Measurements from ENCODE around the gene ODAPH. TPM values are rescaled to one million over a fixed set of nuclear protein-coding genes. Genes with fewer than 3 reads are reported as not detected.
"Not testable (repeated sequence)": the region's sequence is repeated elsewhere in the genome, so short reads cannot be mapped to it uniquely, and the experiment has no call there.

ODAPH gene
- total and polyA plus RNA-seq, 2 donors (not counting 1 experiment from before 2014, with no cell fraction given) = not detected

DNA sequence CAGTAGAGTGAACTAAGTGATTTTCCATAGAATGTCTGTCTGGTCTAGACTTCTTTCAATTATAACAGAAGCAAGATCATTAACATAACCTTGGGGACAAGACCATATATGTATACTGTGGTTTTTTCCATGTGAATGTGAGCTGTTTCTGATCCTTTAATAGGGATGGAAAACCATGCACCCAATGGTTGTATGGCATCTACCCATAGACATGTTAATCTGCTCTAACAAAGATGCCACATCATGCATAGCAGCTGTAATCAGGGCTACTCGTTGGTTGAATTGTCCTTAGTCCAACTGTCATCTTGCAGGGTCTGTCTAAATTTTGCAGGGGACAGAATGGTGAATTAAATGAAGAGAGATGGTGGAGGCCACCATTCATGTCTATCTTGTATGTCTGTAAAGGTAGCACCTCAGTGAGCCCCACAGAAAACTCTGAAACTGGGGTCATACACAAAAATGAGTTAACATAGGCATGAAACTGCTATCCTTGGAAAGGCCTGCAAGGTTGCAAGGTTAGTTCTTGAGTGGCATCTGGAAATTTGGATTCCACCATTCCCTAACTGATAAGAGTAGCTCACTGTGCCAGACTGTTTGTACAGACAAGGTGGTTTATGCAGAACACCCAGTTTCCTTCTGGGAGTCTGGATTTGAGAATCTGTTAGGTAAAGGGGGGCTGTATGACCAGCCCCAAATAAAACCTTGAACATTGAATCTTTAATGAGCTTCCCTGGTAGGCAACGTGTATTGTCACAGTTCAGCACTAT is 25.1 kb upstream of the ODAPH start:
- H3K27ac ChIP-seq (ENCODE audit: insufficient read depth, low read length) = no peak overlapping the region

DNA sequence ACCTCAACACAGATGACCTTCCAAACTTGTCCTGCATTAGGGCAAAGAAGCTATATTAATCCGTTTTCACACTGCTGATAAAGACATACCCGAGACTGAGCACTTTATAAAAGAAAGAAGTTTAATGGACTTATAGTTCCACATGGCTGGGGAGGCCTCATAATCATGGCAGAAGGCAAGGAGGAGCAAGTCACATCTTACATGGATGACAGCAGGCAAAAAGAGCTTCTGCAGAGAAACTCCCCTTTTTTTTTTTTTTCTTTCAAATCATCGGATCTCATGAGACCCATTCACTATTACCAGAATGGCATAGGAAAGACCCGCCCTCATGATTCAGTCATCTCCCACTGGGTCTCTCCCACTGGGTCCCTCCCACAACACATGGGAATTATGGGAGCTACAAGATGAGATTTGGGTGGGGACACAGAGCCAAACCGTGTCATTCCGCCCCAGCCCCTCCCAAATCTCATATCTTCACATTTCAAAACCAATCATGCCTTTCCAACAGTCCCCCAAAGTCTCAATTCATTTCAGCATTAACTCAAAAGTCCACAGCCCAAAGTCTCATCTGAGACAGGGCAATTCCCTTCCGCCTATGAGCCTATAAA is 24.2 kb upstream of the ODAPH start:
- not testable (repeated sequence) for H3K36me3 ChIP-seq (ENCODE audit: control insufficient read depth, insufficient read depth, low read length); H3K4me3 ChIP-seq (replicated peaks in 1 of 4; ENCODE audit: control extremely low read depth in 1 of 4, insufficient read depth in 1 of 4, low read depth in 3 of 4, low read length in 4 of 4); H3K4me1 ChIP-seq (ENCODE audit: control insufficient read depth, extremely low read depth, insufficient read depth, low read length)

More for the DNA sequence above, 25.1 kb upstream of the ODAPH start:
- H4K20me1 ChIP-seq (ENCODE audit: control insufficient read depth, extremely low read depth, insufficient read depth, low read length) = no peaks in the 10 kb centered on the region
- TF ChIP-seq, protein P1, sequence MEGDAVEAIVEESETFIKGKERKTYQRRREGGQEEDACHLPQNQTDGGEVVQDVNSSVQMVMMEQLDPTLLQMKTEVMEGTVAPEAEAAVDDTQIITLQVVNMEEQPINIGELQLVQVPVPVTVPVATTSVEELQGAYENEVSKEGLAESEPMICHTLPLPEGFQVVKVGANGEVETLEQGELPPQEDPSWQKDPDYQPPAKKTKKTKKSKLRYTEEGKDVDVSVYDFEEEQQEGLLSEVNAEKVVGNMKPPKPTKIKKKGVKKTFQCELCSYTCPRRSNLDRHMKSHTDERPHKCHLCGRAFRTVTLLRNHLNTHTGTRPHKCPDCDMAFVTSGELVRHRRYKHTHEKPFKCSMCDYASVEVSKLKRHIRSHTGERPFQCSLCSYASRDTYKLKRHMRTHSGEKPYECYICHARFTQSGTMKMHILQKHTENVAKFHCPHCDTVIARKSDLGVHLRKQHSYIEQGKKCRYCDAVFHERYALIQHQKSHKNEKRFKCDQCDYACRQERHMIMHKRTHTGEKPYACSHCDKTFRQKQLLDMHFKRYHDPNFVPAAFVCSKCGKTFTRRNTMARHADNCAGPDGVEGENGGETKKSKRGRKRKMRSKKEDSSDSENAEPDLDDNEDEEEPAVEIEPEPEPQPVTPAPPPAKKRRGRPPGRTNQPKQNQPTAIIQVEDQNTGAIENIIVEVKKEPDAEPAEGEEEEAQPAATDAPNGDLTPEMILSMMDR (conservative IDR thresholded peaks at IDR 0.05 in 1 of 2, IDR thresholded peaks at IDR 0.05 in 1 of 2; ENCODE audit: low read depth in 1 of 2, low read length in 2 of 2) = no peak
- no peak for TF ChIP-seq EZH2 (IDR thresholded peaks at IDR 0.05; ENCODE audit: low read length, missing control alignments)
- H2AFZ ChIP-seq (ENCODE audit: low read length) = no peak overlapping the region
- no peak for DNase-seq (ENCODE audit: low read depth in 2 of 2)
- no peak overlapping the region for H3K4me2 ChIP-seq (ENCODE audit: extremely low read depth, insufficient read depth, low read length)
- no peaks in the 10 kb centered on the region for H3K9me3 ChIP-seq (ENCODE audit: control insufficient read depth, insufficient read depth, low read depth, low read length)
- H3K9ac ChIP-seq (ENCODE audit: insufficient read depth, low read length) = no peak overlapping the region
- no peaks in the 10 kb centered on the region for H3K79me2 ChIP-seq (ENCODE audit: control insufficient read depth, insufficient read depth, low read length)
- peaks cover 6% of the 10 kb centered on the region for H3K36me3 ChIP-seq (ENCODE audit: control insufficient read depth, insufficient read depth, low read length)
- no peak overlapping the region for H3K4me3 ChIP-seq (replicated peaks in 1 of 4; ENCODE audit: control extremely low read depth in 1 of 4, insufficient read depth in 1 of 4, low read depth in 3 of 4, low read length in 4 of 4)
- no peaks in the 10 kb centered on the region for H3K4me1 ChIP-seq (ENCODE audit: control insufficient read depth, extremely low read depth, insufficient read depth, low read length)
- H3K27me3 ChIP-seq (ENCODE audit: control insufficient read depth, insufficient read depth, low read length) = no peaks in the 10 kb centered on the region

DNA sequence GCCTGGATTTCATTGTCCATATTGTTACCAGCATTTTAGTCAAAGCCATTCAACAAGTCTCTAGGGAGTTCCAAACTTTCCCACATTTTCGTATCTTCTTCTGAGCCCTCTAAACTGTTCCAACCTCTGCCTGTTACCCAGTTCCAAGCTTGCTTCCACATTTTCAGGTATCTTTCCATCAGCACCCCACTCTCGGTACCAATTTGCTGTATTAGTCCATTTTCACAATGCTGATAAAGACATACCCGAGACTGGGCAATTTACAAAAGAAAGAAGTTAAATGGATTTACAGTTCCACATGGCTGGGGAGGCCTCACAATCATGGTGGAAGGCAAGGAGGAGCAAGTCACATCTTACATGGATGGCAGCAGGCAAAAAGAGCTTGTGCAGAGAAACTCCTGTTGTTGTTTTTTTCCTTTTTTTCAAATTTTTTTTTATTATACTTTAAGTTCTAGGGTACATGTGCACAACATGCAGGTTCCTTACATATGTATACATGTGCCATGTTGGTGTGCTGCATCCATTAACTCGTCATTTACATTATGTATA is 22.5 kb upstream of the ODAPH start:
- H3K79me2 ChIP-seq (ENCODE audit: control insufficient read depth, insufficient read depth, low read length); H3K36me3 ChIP-seq (ENCODE audit: control insufficient read depth, insufficient read depth, low read length); H3K9me3 ChIP-seq (ENCODE audit: control insufficient read depth, insufficient read depth, low read depth, low read length); H3K4me1 ChIP-seq (ENCODE audit: control insufficient read depth, extremely low read depth, insufficient read depth, low read length); H3K27me3 ChIP-seq (ENCODE audit: control insufficient read depth, insufficient read depth, low read length); DNase-seq (ENCODE audit: low read depth in 2 of 2); H3K9ac ChIP-seq (ENCODE audit: insufficient read depth, low read length); H4K20me1 ChIP-seq (ENCODE audit: control insufficient read depth, extremely low read depth, insufficient read depth, low read length); H2AFZ ChIP-seq (ENCODE audit: low read length); H3K27ac ChIP-seq (ENCODE audit: insufficient read depth, low read length); H3K4me2 ChIP-seq (ENCODE audit: extremely low read depth, insufficient read depth, low read length); H3K4me3 ChIP-seq (replicated peaks in 1 of 4; ENCODE audit: control extremely low read depth in 1 of 4, insufficient read depth in 1 of 4, low read depth in 3 of 4, low read length in 4 of 4): not testable (repeated sequence)

More for the DNA sequence above, 24.2 kb upstream of the ODAPH start:
- H3K4me2 ChIP-seq (ENCODE audit: extremely low read depth, insufficient read depth, low read length); H3K27me3 ChIP-seq (ENCODE audit: control insufficient read depth, insufficient read depth, low read length); H2AFZ ChIP-seq (ENCODE audit: low read length); H3K79me2 ChIP-seq (ENCODE audit: control insufficient read depth, insufficient read depth, low read length); DNase-seq (ENCODE audit: low read depth in 2 of 2); H3K27ac ChIP-seq (ENCODE audit: insufficient read depth, low read length); H3K9me3 ChIP-seq (ENCODE audit: control insufficient read depth, insufficient read depth, low read depth, low read length); H4K20me1 ChIP-seq (ENCODE audit: control insufficient read depth, extremely low read depth, insufficient read depth, low read length); H3K9ac ChIP-seq (ENCODE audit: insufficient read depth, low read length): not testable (repeated sequence)

DNA sequence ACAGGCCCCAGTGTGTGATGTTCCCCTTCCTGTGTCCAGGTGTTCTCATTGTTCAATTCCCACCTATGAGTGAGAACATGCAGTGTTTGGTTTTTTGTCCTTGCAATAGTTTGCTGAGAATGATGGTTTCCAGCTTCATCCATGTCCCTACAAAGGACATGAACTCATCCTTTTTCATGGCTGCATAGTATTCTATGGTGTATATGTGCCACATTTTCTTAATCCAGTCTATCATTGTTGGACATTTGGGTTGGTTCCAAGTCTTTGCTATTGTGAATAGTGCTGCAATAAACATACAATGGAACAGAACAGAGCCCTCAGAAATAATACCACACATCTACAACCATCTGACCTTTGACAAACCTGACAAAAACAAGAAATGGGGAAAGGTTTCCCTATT is 21.9 kb upstream of the ODAPH start:
- H3K27ac ChIP-seq (ENCODE audit: insufficient read depth, low read length); H2AFZ ChIP-seq (ENCODE audit: low read length); H3K9ac ChIP-seq (ENCODE audit: insufficient read depth, low read length); DNase-seq (ENCODE audit: low read depth in 2 of 2); H3K79me2 ChIP-seq (ENCODE audit: control insufficient read depth, insufficient read depth, low read length); H3K4me1 ChIP-seq (ENCODE audit: control insufficient read depth, extremely low read depth, insufficient read depth, low read length); H3K4me2 ChIP-seq (ENCODE audit: extremely low read depth, insufficient read depth, low read length); H4K20me1 ChIP-seq (ENCODE audit: control insufficient read depth, extremely low read depth, insufficient read depth, low read length); H3K36me3 ChIP-seq (ENCODE audit: control insufficient read depth, insufficient read depth, low read length); H3K4me3 ChIP-seq (replicated peaks in 1 of 4; ENCODE audit: control extremely low read depth in 1 of 4, insufficient read depth in 1 of 4, low read depth in 3 of 4, low read length in 4 of 4); H3K27me3 ChIP-seq (ENCODE audit: control insufficient read depth, insufficient read depth, low read length); H3K9me3 ChIP-seq (ENCODE audit: control insufficient read depth, insufficient read depth, low read depth, low read length): not testable (repeated sequence)

DNA sequence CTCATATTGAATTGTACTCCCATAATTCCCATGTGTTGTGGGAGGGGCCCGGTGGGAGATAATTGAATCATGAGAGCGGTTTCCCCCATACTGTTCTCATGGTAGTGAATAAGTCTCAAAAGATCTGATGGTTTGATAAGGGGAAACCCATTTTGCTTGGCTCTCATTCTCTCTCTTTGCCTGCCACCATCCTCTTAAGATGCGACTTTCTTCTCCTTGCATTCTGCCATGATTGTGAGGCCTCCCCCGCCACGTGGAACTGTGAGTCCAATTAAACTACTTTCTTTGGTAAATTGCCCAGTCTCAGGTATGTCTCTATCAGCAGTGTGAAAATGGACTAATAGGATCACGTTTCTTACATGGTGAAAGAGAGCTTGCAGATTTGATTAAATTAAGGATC is 18.6 kb upstream of the ODAPH start:
- H4K20me1 ChIP-seq (ENCODE audit: control insufficient read depth, extremely low read depth, insufficient read depth, low read length); DNase-seq (ENCODE audit: low read depth in 2 of 2): not testable (repeated sequence)

More for the DNA sequence above, 18.6 kb upstream of the ODAPH start:
- not testable (repeated sequence) for H3K4me2 ChIP-seq (ENCODE audit: extremely low read depth, insufficient read depth, low read length); H3K4me1 ChIP-seq (ENCODE audit: control insufficient read depth, extremely low read depth, insufficient read depth, low read length); H3K9ac ChIP-seq (ENCODE audit: insufficient read depth, low read length); H3K4me3 ChIP-seq (replicated peaks in 1 of 4; ENCODE audit: control extremely low read depth in 1 of 4, insufficient read depth in 1 of 4, low read depth in 3 of 4, low read length in 4 of 4); H3K27me3 ChIP-seq (ENCODE audit: control insufficient read depth, insufficient read depth, low read length); H3K79me2 ChIP-seq (ENCODE audit: control insufficient read depth, insufficient read depth, low read length); H2AFZ ChIP-seq (ENCODE audit: low read length); H3K36me3 ChIP-seq (ENCODE audit: control insufficient read depth, insufficient read depth, low read length); H3K27ac ChIP-seq (ENCODE audit: insufficient read depth, low read length); H3K9me3 ChIP-seq (ENCODE audit: control insufficient read depth, insufficient read depth, low read depth, low read length)
